Coronary artery (tissue), 2 donors: ENCODE measurements around the gene NARF.

Experiments used
- DNase-seq: peaks from one replicate; pipeline ENCODE4 v3.0.0-alpha.2; 2017; ENCODE audit warnings: low spot score
- H3K27ac ChIP-seq, 2 donors: fragments of 200-600 bp; sonication (generic); one replicate each; pipeline ENCODE4 v1.5.1; 2016 to 2019
- H3K4me3 ChIP-seq: fragments of 200-600 bp; sonication (generic); 2 replicates; pipeline ENCODE4 v1.5.1; 2016; ENCODE audit warnings: mild to moderate bottlenecking, moderate library complexity
- CTCF ChIP-seq: fragments of 200-600 bp; sonication (generic); IDR thresholded peaks from one replicate; pipeline ENCODE4 v1.5.1; 2019; ENCODE audit warnings: antibody characterized with exemption

Gene NARF

GRCh38 chr17:82480318-82480717 is 21.8 kb downstream of the NARF start:
- no peak for TF ChIP-seq CTCF
- H3K4me3 ChIP-seq: no peak overlapping the region
- no peak for DNase-seq
- no peak overlapping the region for H3K27ac ChIP-seq

DNA sequence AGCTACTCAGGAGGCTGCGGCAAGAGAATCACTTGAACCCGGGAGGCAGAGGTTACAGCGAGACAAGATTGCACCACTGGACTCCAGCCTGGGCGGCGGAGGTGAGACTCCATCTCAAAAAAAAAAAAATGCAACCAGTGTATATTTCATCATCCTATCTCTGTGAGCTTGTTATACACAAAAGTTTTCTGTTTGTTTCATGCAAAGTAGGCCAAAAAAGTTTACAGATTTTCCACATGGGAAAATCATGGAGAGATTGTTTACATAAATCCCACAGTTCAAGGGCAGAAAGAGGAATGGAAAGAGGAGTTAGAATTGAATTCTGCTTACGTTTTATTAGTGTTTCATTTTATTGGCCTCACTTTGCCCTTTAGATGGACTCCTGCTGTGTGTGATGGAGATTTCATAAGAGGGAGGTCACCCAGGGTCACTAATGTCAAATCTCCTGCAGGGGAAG is 24.7 kb downstream of the NARF start:
- no peak for DNase-seq
- H3K27ac ChIP-seq: no peak overlapping the region
- no peak overlapping the region for H3K4me3 ChIP-seq
- TF ChIP-seq CTCF: no peak

GRCh38 chr17:82483836-82484235 is 25.3 kb downstream of the NARF start:
- H3K27ac ChIP-seq: no peak overlapping the region

DNA sequence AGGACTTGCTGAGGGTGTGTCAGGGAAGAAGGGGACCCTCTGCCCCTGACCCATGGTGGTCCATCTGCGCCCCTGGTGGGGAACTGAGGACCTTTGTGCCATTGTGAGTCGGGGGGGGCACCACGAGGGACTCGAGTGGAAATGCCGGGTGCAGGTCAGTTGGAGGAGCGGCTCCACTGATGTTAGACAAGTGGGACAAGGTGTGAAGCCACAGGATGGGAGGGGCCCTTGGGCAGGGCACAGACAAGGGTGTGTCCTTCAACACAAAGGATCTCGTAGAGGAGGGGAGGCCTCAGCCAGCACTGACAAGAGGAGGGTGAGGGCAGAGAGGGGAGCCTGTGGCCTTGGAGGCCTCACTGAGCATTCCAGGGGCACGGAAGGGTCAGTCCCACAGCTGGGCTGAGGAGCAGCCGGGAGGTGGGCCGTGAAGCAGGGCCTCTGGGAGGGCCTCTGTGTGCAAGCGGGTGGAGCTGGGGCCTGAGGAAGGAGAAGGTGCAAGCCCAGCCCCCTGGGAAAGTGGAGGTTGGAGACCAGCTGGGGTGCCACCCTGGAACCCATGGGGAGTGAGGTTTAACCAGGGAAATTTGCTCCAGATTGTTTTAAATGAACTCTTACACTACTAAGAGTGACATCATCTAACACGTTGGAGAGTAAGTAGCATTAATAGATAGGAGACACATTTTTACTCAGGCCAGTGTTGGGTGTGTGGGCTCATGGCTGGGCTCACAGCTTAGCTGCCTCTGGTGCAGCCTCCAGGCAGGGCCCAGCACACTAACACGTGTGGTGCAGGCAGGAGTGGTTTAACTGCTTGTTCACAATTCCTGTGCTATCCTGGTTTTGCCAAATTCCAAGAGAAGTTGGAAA is 27.9 kb downstream of the NARF start:
- H3K27ac ChIP-seq: no peak overlapping the region
- no peak for DNase-seq
- no peak overlapping the region for H3K4me3 ChIP-seq
- TF ChIP-seq CTCF: no peak

More at GRCh38 chr17:82483836-82484235, 25.3 kb downstream of the NARF start:
- DNase-seq: no peak
- no peak overlapping the region for H3K4me3 ChIP-seq
- no peak for TF ChIP-seq CTCF

DNA sequence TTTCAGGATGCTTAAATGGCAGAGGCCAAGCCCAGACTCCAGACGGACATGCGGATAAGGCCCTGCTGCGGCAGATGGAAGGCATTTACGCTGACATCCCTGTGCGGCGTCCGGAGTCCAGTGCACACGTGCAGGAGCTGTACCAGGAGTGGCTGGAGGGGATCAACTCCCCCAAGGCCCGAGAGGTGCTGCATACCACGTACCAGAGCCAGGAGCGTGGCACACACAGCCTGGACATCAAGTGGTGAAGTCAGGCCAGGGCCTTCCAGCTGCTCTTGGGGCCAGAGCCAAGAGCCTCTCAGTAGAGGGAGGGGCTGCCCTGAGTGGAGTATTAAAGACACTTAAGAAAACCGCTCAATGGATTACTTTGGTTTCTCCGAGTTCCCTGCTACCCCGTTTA is 29.4 kb downstream of the NARF start:
- no peak for TF ChIP-seq CTCF
- no peak for DNase-seq
- no peak overlapping the region for H3K4me3 ChIP-seq
- peak overlapping the region; percentile 92 to 97 for H3K27ac ChIP-seq

- Histone ChIP-seq H3K27ac (peak overlapping the region; percentile 92 to 97), H3K4me3 (no peak overlapping the region)
- peak; percentile 93 for DNase-seq
- no peak for TF ChIP-seq CTCF
Measured at GRCh38 chr17:82489117-82489516, 30.6 kb downstream of the NARF start.

GRCh38 chr17:82489851-82490511 is 31.4 kb downstream of the NARF start:
- Histone ChIP-seq H3K27ac (peak overlapping the region; percentile 92 to 97), H3K4me3 (no peak overlapping the region)
- no peak for DNase-seq
- TF ChIP-seq CTCF: no peak
